Regular cardiac myocyte (primary cell): ENCODE measurements around the gene LRBA. TPM values are rescaled to one million over a fixed set of nuclear protein-coding genes. Genes with fewer than 3 reads are reported as not detected.

Experiments used
- total RNA-seq: library from RNA; depleted of rRNA; stranded (reverse); fragments of >200 nt; gene quantifications from 2 replicates; pipeline ENCODE4 v1.2.3, GENCODE V29; 2014

LRBA gene, protein sequence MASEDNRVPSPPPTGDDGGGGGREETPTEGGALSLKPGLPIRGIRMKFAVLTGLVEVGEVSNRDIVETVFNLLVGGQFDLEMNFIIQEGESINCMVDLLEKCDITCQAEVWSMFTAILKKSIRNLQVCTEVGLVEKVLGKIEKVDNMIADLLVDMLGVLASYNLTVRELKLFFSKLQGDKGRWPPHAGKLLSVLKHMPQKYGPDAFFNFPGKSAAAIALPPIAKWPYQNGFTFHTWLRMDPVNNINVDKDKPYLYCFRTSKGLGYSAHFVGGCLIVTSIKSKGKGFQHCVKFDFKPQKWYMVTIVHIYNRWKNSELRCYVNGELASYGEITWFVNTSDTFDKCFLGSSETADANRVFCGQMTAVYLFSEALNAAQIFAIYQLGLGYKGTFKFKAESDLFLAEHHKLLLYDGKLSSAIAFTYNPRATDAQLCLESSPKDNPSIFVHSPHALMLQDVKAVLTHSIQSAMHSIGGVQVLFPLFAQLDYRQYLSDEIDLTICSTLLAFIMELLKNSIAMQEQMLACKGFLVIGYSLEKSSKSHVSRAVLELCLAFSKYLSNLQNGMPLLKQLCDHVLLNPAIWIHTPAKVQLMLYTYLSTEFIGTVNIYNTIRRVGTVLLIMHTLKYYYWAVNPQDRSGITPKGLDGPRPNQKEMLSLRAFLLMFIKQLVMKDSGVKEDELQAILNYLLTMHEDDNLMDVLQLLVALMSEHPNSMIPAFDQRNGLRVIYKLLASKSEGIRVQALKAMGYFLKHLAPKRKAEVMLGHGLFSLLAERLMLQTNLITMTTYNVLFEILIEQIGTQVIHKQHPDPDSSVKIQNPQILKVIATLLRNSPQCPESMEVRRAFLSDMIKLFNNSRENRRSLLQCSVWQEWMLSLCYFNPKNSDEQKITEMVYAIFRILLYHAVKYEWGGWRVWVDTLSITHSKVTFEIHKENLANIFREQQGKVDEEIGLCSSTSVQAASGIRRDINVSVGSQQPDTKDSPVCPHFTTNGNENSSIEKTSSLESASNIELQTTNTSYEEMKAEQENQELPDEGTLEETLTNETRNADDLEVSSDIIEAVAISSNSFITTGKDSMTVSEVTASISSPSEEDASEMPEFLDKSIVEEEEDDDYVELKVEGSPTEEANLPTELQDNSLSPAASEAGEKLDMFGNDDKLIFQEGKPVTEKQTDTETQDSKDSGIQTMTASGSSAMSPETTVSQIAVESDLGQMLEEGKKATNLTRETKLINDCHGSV (N-terminal part only)
- 38.2 and 44.0 TPM in 2 replicates for total RNA-seq

DNA sequence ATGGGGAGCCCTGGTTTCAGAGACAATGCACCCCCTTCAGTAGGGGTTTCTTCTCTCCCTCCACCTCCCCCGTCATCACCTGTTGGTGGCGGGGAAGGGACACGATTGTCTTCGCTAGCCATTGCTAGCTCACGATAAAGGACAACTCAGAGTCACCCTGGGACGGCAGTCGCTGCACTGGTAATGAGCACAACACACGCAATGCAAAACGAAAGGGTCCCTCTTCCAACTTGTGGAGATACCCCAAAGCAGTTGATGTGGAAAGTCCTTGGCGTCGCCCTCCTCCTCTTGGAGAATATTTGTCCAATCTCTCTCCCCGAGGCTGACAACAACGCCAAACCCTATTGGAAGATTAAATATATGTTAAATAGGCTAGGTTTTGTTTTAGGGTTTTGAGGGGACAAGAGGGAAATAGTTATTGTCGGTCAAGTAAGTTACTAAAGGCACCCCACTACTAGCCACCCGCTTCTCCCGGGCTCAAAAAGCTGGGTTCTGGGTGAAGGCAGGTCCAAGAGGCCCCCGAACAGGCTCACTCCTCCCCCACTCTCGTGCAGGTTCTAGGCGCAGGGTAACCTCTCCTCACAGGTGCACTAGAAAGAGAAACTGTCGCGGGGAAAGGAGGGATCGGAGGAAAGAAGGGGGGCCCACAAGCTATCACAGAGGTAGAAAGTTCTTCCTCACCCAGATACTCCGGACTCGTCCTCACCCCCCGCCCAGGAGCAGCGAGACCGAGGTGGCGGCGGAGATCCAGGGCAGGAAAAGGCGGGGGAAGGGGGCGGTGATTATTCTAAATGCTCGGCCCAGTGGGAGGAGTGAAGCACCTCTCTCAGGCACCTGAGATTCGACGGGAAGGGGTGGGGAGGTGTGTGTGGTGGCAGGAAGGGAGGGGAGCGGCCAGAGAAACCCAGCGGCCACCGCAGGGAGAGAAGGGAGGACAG, at the start of gene LRBA:
TSS of gene LRBA (minus strand) at position 764 of the 938 bp plus-strand sequence. CDS start at position 122, 642 bp downstream.

GRCh38 chr4:150582146-150582872, 432.8 kb downstream of the LRBA start, which contains the start of gene MAB21L2:
MAB21L2 (plus strand) TSS chr4:150582151; CDS start chr4:150583030, 879 bp downstream.

Other genes with a start within 250 kb of the LRBA start
- gene RPS3A, start 84.3 kb upstream of the LRBA start, total RNA-seq = 2,556 and 2,708 TPM in 2 replicates